ENCODE results near the gene AXIN2. TPM values are rescaled to one million over a fixed set of nuclear protein-coding genes. Genes with fewer than 3 reads are reported as not detected.

Gene AXIN2
- total RNA-seq, 1 experiment from 2014 or later = 10.7 TPM

DNA sequence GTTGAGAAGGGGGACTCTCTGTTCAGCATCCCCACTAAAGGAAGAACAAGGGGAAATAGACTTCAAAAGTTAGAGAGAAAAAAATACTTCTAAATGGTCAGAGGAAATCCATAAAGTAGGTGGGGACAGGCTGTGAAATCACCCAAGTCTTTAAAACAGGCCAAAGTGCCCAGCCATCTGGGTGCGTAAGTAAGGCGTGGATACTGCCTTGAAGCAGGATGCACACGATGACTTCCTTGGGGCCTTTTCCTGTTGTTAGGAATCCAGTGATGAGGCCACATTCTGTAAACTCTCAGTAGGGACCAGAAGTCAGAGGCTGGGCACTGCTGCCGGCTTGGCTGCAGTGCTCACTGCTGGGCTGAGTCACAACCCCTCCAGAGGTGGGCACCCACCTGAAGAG, 9.2 kb downstream of the AXIN2 start:
- TF ChIP-seq EZH2 (IDR thresholded peaks at IDR 0.05; ENCODE audit: borderline replicate concordance, low read depth, low read length, poor library complexity, severe bottlenecking) = no peak
- TF ChIP-seq, protein P1, sequence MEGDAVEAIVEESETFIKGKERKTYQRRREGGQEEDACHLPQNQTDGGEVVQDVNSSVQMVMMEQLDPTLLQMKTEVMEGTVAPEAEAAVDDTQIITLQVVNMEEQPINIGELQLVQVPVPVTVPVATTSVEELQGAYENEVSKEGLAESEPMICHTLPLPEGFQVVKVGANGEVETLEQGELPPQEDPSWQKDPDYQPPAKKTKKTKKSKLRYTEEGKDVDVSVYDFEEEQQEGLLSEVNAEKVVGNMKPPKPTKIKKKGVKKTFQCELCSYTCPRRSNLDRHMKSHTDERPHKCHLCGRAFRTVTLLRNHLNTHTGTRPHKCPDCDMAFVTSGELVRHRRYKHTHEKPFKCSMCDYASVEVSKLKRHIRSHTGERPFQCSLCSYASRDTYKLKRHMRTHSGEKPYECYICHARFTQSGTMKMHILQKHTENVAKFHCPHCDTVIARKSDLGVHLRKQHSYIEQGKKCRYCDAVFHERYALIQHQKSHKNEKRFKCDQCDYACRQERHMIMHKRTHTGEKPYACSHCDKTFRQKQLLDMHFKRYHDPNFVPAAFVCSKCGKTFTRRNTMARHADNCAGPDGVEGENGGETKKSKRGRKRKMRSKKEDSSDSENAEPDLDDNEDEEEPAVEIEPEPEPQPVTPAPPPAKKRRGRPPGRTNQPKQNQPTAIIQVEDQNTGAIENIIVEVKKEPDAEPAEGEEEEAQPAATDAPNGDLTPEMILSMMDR (conservative IDR thresholded peaks at IDR 0.05; ENCODE audit: low read depth, low read length) = no peak
- DNase-seq (ENCODE audit: low spot score) = no peak
- H3K36me3 ChIP-seq (ENCODE audit: insufficient read depth, low read length, poor library complexity, severe bottlenecking) = peaks cover 4% of the 10 kb centered on the region
- ChIA-PET POLR2A (ENCODE audit: low non-redundant PET) (no interaction called here), CTCF (no interaction called here)
- no peak overlapping the region for H3K4me3 ChIP-seq (ENCODE audit: low read depth, low read length, poor library complexity, severe bottlenecking)
- intact Hi-C loops (cut with micrococcal nuclease; ENCODE audit: unreplicated experiment) = loop anchor here (10.0 kb wide), 1 partner anchor 613 kb away; no protein-coding TSS in a partner anchor
- H3K27ac ChIP-seq (ENCODE audit: low read depth, low read length, poor library complexity, severe bottlenecking) = no peak overlapping the region
- H3K4me1 ChIP-seq (ENCODE audit: insufficient read depth, low read length, poor library complexity, severe bottlenecking) = peaks cover 10% of the 10 kb centered on the region
- H3K27me3 ChIP-seq (replicated peaks; ENCODE audit: insufficient read depth, low read depth, low read length, poor library complexity) = no peaks in the 10 kb centered on the region
- no peaks in the 10 kb centered on the region for H3K9me3 ChIP-seq (ENCODE audit: low read depth, low read length, poor library complexity, severe bottlenecking)
- BruUV-seq (replicated peaks) = no TSS peak

DNA sequence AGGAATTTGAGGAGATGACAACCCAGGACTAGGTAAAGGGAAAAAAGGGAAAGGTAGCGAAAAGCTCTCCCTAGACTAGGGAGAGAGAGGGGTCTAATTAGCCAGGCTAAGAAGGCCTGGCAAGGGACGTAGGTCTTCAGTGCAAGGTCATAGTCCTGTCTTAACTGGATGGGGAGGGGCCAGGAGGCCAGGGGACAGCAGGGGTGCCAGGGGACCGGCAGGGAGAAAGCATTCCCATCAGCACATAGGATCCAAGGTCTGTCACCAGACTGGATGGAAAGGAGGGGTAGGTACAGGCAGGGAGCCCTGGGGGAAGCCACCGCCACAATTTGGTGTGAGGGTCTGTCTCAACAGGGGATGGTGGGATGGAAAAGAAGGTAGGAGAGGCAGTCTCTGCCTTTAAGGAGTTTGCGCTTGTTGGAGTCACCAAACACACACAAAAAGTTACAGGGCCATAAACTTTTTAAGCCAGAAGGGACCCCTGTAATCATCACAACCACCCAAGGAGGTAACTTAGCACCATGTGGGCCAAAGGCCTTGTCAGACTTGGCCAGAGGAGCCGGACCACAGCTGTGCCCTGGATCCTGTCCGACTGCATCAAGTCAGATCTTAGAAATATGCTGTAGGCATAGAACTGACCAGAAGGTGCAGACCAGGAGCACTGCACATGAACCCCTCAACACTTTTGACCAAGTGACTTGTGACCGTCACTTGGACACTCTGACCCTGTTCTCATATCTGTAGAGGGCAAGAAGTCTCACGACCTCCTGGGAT, 10.0 kb downstream of the AXIN2 start:
- BruUV-seq (replicated peaks) = no TSS peak
- intact Hi-C loops (cut with micrococcal nuclease; ENCODE audit: unreplicated experiment) = loop anchor here (10.0 kb wide), 1 partner anchor 613 kb away; no protein-coding TSS in a partner anchor
- Histone ChIP-seq H3K36me3 (ENCODE audit: insufficient read depth, low read length, poor library complexity, severe bottlenecking) (peaks cover 4% of the 10 kb centered on the region), H3K27ac (ENCODE audit: low read depth, low read length, poor library complexity, severe bottlenecking) (no peak overlapping the region), H3K4me3 (ENCODE audit: low read depth, low read length, poor library complexity, severe bottlenecking) (no peak overlapping the region), H3K4me1 (ENCODE audit: insufficient read depth, low read length, poor library complexity, severe bottlenecking) (peaks cover 5% of the 10 kb centered on the region), H3K9me3 (ENCODE audit: low read depth, low read length, poor library complexity, severe bottlenecking) (no peaks in the 10 kb centered on the region), H3K27me3 (replicated peaks; ENCODE audit: insufficient read depth, low read depth, low read length, poor library complexity) (no peaks in the 10 kb centered on the region)
- CTCF ChIA-PET = no interaction called here
- TF ChIP-seq EZH2 (IDR thresholded peaks at IDR 0.05; ENCODE audit: borderline replicate concordance, low read depth, low read length, poor library complexity, severe bottlenecking) = no peak
- TF ChIP-seq, protein P1 (conservative IDR thresholded peaks at IDR 0.05; ENCODE audit: low read depth, low read length) = no peak
- POLR2A ChIA-PET (ENCODE audit: low non-redundant PET) = no interaction called here
- DNase-seq (ENCODE audit: low spot score) = no peak

- intact Hi-C loops (cut with micrococcal nuclease; ENCODE audit: unreplicated experiment) = loop anchor here (10.0 kb wide), 1 partner anchor 614 kb away; no protein-coding TSS in a partner anchor
- ChIA-PET POLR2A (ENCODE audit: low non-redundant PET) (no interaction called here), CTCF (no interaction called here)
- BruUV-seq (replicated peaks) = no TSS peak
- Histone ChIP-seq H3K27me3 (replicated peaks; ENCODE audit: insufficient read depth, low read depth, low read length, poor library complexity) (no peaks in the 10 kb centered on the region), H3K4me3 (ENCODE audit: low read depth, low read length, poor library complexity, severe bottlenecking) (no peak overlapping the region), H3K27ac (ENCODE audit: low read depth, low read length, poor library complexity, severe bottlenecking) (no peak overlapping the region), H3K36me3 (ENCODE audit: insufficient read depth, low read length, poor library complexity, severe bottlenecking) (peaks cover 4% of the 10 kb centered on the region), H3K9me3 (ENCODE audit: low read depth, low read length, poor library complexity, severe bottlenecking) (no peaks in the 10 kb centered on the region), H3K4me1 (ENCODE audit: insufficient read depth, low read length, poor library complexity, severe bottlenecking) (peaks cover 5% of the 10 kb centered on the region)
- DNase-seq (ENCODE audit: low spot score) = no peak
- TF ChIP-seq EZH2 (IDR thresholded peaks at IDR 0.05; ENCODE audit: borderline replicate concordance, low read depth, low read length, poor library complexity, severe bottlenecking) = no peak
- TF ChIP-seq, protein P1 (conservative IDR thresholded peaks at IDR 0.05; ENCODE audit: low read depth, low read length) = no peak
These were observed 10.7 kb downstream of the AXIN2 start for GRCh38 chr17:65550758-65551157.
